Heart left ventricle (tissue), 16 donors: Measurements from ENCODE around the gene FRRS1L. TPM values are rescaled to one million over a fixed set of nuclear protein-coding genes. Genes with fewer than 3 reads are reported as not detected.
A peak's percentile ranks its signal among the peaks of the same experiment; 100 is the strongest.

Experiments
- ATAC-seq, 4 donors: fragments of 200-7000 bp; cut with Tn5 transposase; one replicate each; pipeline ENCODE4 v1.9.1; 2020 to 2022; ENCODE audit warnings: moderate library complexity in 4 of 4, mild to moderate bottlenecking in 3 of 4, moderate number of reproducible peaks in 1 of 4
- DNase-seq, 5 donors: peaks; one replicate each; pipeline ENCODE4 v3.0.0-alpha.2; 2020
- H3K27ac ChIP-seq, 12 donors: fragments of 200-600 bp; sonication (generic) in 4 of 12; one replicate each; pipeline versions ENCODE4 v1.5.0 to v1.8.0; 2016 to 2022; ENCODE audit warnings: mild to moderate bottlenecking in 2 of 12
- H3K27me3 ChIP-seq, 9 donors: fragments of 200-600 bp; sonication (generic) in 2 of 9; one replicate each; pipeline versions ENCODE4 v1.5.1 to v1.8.0; 2016 to 2022; ENCODE audit warnings: mild to moderate bottlenecking in 3 of 9
- H3K36me3 ChIP-seq, 9 donors: fragments of 200-600 bp; sonication (generic) in 2 of 9; one replicate each; pipeline versions ENCODE4 v1.5.0 to v1.8.0; 2018 to 2022; ENCODE audit warnings: mild to moderate bottlenecking in 2 of 9
- H3K4me1 ChIP-seq, 12 donors: fragments of 200-600 bp; sonication (generic) in 4 of 12; one replicate each; pipeline versions ENCODE4 v1.5.0 to v1.8.0; 2016 to 2022; ENCODE audit warnings: mild to moderate bottlenecking in 3 of 12
- H3K4me3 ChIP-seq, 12 donors: fragments of 200-600 bp; sonication (generic) in 4 of 12; one replicate each; pipeline versions ENCODE4 v1.5.0 to v1.8.0; 2017 to 2022; ENCODE audit warnings: mild to moderate bottlenecking in 9 of 12, moderate library complexity in 4 of 12
- H3K9me3 ChIP-seq, 12 donors: fragments of 200-600 bp; sonication (generic) in 4 of 12; one replicate each; pipeline versions ENCODE4 v1.5.0 to v1.8.0; 2016 to 2022; ENCODE audit warnings: mild to moderate bottlenecking in 1 of 12
- CTCF ChIP-seq, 12 donors: fragments of 200-600 bp; sonication (generic) in 4 of 12; IDR thresholded peaks; one replicate each; pipeline versions ENCODE4 v1.5.0 to v1.8.0; 2018 to 2022; ENCODE audit warnings: antibody characterized with exemption in 12 of 12, mild to moderate bottlenecking in 5 of 12
- POLR2A ChIP-seq, 2 donors: fragments of 450-650 bp; IDR thresholded peaks; one replicate each; pipeline ENCODE4 v1.6.1; 2017; ENCODE audit warnings: antibody characterized with exemption in 2 of 2, mild to moderate bottlenecking in 2 of 2, moderate library complexity in 2 of 2
- WGBS, 4 donors: extraction: QIAGEN DNeasy Blood & Tissue Kit in 2 of 4; methylation state at CpG; one replicate each; pipeline versions ENCODE4 v1.1.5 to v1.1.7; 2013 to 2018; 5-methylcytosine and 5-hydroxymethylcytosine counted together
- intact Hi-C, 10 donors: fragments of 100-400 bp; cut with DNase I; formaldehyde crosslinking; loops; one replicate each; pipeline versions ENCODE4 v1.11.1 to v1.14.2; 2022
- polyA plus RNA-seq, 2 donors: library from polyadenylated mRNA; stranded (reverse); fragments of 200-250 nt; gene quantifications; one replicate each; pipeline ENCODE4 v1.2.3, GENCODE V29; 2013
- total RNA-seq, 9 donors: library from RNA; depleted of rRNA in 2 of 9; stranded (reverse); fragments of >200 nt in 2 of 9; fragmentation: NEBNext Ultra II Directional in 3 of 9; extraction: Animal tissue kit (Norgen Biotek cat#: 25700) in 3 of 9; gene quantifications; one replicate each; pipeline versions ENCODE4 v1.1.0 to v1.2.4, GENCODE V29; 2016 to 2023
- donor health status: ischemic (EF 13 %, LVEDD 7.1; RV severe dilation, severe dysfunction).
- donor health status: healthy with polysubstance abuse.
- donor health status: DM: no; HTN: yes; CAD: no.
- donor health status: DM: no; HTN: no; CAD: no.
- donor health status: ischemic (EF 25% LVEDD 6.9; RV normal size, moderate dysfunction).
- donor health status: ischemic (EF 25% LVEDD 5.7; RV mildly dilated, moderate dysfunction).
- donor health status: healthy.
- donor health status: DM: yes; HTN: yes; CAD: no.
- donor health status: ischemic (EF 35%, LVEDD 5.7; RV mildly dilated, moderate dysfunction).
- donor health status: nonischemic (EF 11% LVEDD 7.7; RV severe dilation, severe dysfunction).
- donor health status: DM: yes; HTN: yes; CAD: no.
- donor health status: PGD.
- donor health status: ischemic (EF 29% LVEDD 5.4; RV normal size, mild dysfunction).
- donor health status: nonischemic (EF 23%, LVEDD 6.1; RV moderate dilation, normal function).

The FRRS1L gene
- total and polyA plus RNA-seq, 11 donors: 0.04 to 2.5 (median 1.6) TPM

- peak overlapping the region; percentile 37 to 88 (median 78) for H3K27ac ChIP-seq
Measured at GRCh38 chr9:109097146-109097545, 69.9 kb downstream of the FRRS1L start.

GRCh38 chr9:109095321-109095720 is 71.7 kb downstream of the FRRS1L start:
- Histone ChIP-seq H3K4me3 (no peak overlapping the region), H3K9me3 (no peaks in the 10 kb centered on the region), H3K27me3 (no peaks in the 10 kb centered on the region), H3K4me1 (peaks cover 13 to 80% (median 53%) of the 10 kb centered on the region in 12 donors), H3K36me3 (peaks cover 0 to 47% (median 29%) of the 10 kb centered on the region in 9 donors), H3K27ac (peak overlapping the region in 9 of 12 donors; percentile 24 to 88 (median 78))
- WGBS, 4 donors: 54 to 74% (median 59%) methylated on average over 3 of the region's 3 CpGs
- TF ChIP-seq CTCF (IDR thresholded peaks at IDR 0.05) (no peak), POLR2A (IDR thresholded peaks at IDR 0.05) (no peak)
- DNase-seq (no peak), ATAC-seq (no peak)
- intact Hi-C loops: no loop called here

More at GRCh38 chr9:109097146-109097545, 69.9 kb downstream of the FRRS1L start:
- Histone ChIP-seq H3K4me1 (peaks cover 13 to 96% (median 65%) of the 10 kb centered on the region in 12 donors), H3K36me3 (peaks cover 0 to 31% (median 12%) of the 10 kb centered on the region in 9 donors), H3K4me3 (no peak overlapping the region), H3K27me3 (no peaks in the 10 kb centered on the region), H3K9me3 (no peaks in the 10 kb centered on the region)
- WGBS, 4 donors: 95 to 96% (median 95%) methylated on average over 4 of the region's 4 CpGs
- no peak for DNase-seq
- intact Hi-C loops: no loop called here
- TF ChIP-seq POLR2A (IDR thresholded peaks at IDR 0.05) (no peak), CTCF (IDR thresholded peaks at IDR 0.05) (no peak)
- ATAC-seq: no peak

GRCh38 chr9:109094268-109094667 is 72.8 kb downstream of the FRRS1L start:
- no peak for ATAC-seq
- Histone ChIP-seq H3K4me3 (no peak overlapping the region), H3K27me3 (no peaks in the 10 kb centered on the region), H3K4me1 (peaks cover 12 to 69% (median 42%) of the 10 kb centered on the region in 12 donors), H3K9me3 (no peaks in the 10 kb centered on the region), H3K36me3 (peaks cover 0 to 58% (median 39%) of the 10 kb centered on the region in 9 donors), H3K27ac (peak overlapping the region in 8 of 12 donors; percentile 22 to 88 (median 80))
- no peak for TF ChIP-seq POLR2A (IDR thresholded peaks at IDR 0.05)
- TF ChIP-seq CTCF (IDR thresholded peaks at IDR 0.05): no peak
- intact Hi-C loops: loop anchor here in 1 of 10 donors (5.0 kb wide), 1 partner anchor 223 kb away; no protein-coding TSS in a partner anchor
- WGBS, 4 donors: 56 to 82% (median 60%) methylated on average over 6 of the region's 6 CpGs
- DNase-seq: no peak

- peaks cover 0 to 74% (median 55%) of the 10 kb centered on the region in 9 donors for H3K36me3 ChIP-seq
- H3K4me3 ChIP-seq: no peak overlapping the region
- H3K27ac ChIP-seq: peak overlapping the region in 5 of 12 donors; percentile 2 to 31 (median 27)
- H3K9me3 ChIP-seq: no peaks in the 10 kb centered on the region
- DNase-seq (no peak), ATAC-seq (peak; percentile 38 to 55 (median 47))
- no peaks in the 10 kb centered on the region for H3K27me3 ChIP-seq
- no peak for TF ChIP-seq POLR2A (IDR thresholded peaks at IDR 0.05)
- no peak for TF ChIP-seq CTCF (IDR thresholded peaks at IDR 0.05)
- H3K4me1 ChIP-seq: peaks cover 0 to 52% (median 25%) of the 10 kb centered on the region in 12 donors
- intact Hi-C loops: loop anchor here in 1 of 10 donors (5.0 kb wide), 1 partner anchor 225 kb away; no protein-coding TSS in a partner anchor
- 27 to 57% (median 37%) methylated on average over 1 of the region's 1 CpG for WGBS, 4 donors
Measured at GRCh38 chr9:109092587-109092986, 74.5 kb downstream of the FRRS1L start.
